Measurements from ENCODE around the gene PRKCQ.
A peak's percentile ranks its signal among the peaks of the same experiment; 100 is the strongest.

Gene PRKCQ

DNA sequence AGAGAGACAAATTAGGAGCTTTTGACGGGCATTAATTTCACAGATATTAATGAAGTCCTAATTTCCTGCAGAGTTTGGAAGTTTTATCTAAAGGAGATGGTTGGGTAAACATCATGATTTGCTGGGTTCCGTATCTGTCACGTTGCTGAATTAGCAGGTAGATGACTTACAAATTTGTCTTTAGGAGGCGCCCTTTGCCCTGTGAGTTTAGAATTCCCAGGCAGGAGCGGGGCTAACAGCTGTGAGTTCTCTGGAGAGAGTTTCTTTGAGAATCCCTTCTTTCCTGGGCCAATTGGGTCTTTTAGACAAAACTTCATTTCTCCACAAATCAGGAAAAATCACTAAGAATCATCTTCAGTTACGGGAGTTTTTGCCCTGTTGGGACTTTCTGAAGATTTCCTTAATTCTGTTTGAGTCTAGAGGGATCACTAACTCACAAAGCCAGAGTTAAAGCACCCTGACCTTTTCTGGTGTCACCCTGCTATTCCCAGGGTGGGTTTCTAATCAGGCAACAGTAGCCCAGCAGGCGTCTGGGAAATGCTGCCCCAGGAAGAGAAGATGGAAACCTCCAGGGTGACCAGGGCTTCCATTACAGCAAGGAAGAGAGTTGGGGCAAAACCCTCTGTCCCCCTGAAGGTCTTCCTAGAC is 63.7 kb downstream of the PRKCQ start:
- DNase-seq, result no peak

DNA sequence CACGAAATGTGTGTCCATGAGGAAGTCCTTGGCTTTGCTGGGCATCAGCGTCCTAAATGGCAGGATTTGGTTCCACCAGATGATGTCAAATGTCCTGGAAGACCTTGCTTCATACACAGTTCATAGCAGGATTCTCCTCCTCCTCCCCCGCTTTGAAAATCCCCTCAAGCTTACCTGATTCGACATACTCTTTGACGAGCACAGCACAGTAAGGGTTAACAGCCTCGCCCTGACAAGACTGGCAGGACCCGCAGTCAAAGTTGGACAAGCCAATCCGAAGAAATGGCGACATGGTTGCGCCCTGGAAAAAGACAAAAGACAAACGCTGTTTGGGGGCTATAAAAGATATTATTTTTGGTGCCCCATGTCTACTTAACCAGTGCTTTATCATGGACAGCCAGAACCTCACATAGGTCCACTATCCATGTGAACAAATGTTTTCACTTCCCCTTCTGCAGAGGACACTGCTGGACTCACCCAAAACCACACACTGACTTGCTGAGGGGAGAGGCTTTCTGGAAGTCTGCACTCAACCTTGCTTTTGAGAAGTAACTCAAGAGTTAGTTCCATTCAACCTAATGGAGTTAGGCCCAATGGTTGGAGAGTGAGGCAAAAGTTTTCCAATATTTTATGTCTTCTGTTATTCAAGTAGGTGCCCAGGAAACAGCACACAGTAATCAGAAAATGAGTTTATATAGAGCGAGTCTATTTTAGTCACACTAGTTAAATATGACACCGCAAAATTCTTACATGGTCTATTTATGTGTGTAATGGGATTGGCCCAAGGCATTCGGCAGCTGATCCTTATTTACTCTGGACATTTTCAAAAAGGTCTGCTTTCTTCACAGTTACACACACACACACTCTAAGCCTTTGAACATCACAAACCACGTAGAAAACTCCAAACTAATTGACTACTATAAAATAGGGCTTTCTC is 65.0 kb downstream of the PRKCQ start:
- DNase-seq, result no peak

DNA sequence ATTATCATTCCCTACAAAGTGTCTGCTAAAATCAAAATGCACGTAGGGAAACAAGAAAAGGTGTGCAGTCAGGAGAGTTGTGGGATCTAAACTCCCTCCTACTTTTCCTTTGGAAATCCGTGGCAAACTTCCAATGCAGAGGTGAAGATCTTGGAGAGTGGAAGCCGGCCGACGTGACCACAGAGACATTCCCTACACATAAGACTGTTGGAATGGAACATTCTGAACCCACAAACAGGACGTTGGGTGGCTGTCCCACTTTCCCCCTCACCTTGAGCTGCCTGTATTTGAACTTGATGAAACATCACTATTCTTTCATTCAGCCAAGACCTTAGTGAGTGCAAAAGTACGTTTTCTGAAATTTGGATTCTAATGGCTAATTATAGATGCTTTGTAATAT is 65.9 kb downstream of the PRKCQ start:
- no peak for DNase-seq

DNA sequence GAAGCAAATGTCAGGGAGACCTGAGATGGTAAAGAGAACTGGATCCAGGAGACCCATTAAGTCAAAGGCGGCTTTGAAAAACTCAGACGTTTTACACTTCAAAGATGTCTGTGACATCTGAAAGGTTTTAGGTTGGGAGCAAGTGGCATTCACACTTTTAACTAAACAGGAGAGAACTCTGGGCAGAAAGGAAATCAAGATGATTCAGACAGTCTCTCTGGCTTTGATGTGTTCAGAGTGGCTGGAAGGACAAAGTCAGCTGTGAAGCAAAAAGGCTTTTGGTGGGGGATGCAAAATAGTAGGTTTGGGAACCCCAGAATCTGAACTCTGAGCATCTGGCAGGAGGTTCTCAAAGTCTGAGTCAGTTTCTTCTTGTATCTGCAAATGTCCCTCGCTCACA is 66.6 kb downstream of the PRKCQ start:
- DNase-seq, result no peak

DNA sequence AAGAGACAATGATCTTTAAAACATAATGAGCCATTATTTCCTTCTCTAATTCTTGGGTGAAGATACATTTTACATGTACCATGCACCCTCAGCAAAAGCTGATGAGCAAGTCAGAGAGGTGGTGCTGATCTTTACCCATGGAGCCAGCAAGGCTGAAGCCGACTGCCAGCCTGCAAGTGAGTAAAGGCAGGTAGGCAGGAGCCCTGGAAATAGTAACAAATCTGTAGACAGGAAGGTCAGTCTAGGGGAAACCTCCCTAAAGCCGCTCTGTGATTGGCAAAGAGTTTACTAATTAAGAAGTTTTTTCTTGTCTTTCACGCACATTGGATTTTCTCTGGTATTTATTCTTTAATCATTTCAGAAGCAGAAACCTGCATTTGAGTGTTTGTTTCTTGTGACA is 67.9 kb downstream of the PRKCQ start:
- DNase-seq, result no peak

DNA sequence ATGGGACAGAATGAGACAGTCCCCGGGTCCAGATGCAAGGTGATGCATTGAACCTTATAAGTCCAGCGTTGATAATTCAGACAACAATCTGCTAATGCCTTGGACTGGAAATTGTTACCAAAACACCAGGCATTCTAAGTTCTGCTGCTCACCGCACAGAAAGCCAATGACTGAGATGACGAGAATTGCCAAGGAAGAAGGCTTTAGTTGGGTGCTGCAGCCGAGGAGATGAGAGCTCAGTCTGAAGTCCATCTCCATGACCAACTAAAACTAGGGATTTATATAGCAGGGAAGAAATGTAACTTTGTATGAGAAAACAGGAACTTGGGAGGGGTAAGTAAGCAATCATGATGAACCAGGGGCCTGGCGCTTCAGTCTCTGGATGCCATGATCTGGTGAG is 68.7 kb downstream of the PRKCQ start:
- no peak for DNase-seq

DNA sequence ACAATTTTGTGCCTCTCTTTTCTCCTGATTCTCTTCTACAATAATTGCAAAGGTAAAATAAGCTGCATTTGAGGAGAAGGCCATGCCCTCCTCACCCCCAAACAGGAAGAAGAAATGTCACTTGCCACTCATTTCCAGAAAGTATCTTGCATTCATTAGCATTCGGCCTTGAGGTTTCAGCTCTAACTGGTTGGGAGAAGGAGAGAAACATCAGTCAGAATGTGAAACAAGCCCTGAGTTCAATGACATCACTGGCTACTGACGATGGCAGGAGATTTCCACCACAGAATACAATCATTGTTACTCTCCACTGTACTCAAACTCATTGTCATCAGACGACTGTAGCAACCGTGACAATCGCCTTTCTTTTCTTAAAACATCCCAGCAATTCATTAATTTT is 72.8 kb downstream of the PRKCQ start:
- DNase-seq, result no peak

DNA sequence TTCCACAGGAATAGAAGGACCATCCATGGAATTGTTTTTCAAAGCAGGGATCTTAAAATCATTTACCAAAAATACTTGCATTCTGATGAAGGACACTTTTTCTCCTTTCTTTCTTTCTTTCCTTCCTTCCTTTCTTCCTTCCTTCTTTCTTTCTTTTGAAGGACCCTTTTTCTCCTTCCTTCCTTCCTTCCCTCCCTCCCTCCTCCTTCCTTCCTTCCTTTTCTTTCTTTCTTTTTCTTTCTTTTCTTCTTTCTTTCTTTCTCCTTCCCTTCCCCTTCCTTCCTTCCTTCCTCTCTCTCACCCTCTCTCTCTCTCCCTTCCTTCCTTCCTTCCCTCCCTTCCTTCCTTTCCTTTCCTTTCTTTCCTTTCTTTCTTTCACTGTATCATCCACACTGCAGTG is 74.8 kb downstream of the PRKCQ start:
- DNase-seq, result no peak

DNA sequence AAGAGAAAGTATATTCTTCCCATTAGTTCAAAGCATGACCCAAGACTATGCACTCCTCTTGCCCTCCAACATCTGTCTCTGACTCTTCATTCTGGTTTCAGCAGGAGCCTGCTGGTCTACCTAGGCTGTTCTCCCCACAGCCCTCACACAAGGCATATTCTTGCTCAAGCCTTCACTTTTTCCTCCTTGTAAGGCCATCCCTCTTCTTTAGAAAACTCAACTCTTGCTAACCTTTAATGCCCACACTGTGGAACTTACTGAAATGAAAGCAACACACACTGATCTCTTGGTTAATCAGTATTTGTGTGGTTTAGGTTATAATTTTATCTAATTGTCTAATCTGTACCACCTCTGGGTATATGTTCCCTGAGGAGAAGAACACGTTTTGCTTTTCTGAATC is 75.8 kb downstream of the PRKCQ start:
- DNase-seq, result peak in 1 of 2 donors; percentile 49

DNA sequence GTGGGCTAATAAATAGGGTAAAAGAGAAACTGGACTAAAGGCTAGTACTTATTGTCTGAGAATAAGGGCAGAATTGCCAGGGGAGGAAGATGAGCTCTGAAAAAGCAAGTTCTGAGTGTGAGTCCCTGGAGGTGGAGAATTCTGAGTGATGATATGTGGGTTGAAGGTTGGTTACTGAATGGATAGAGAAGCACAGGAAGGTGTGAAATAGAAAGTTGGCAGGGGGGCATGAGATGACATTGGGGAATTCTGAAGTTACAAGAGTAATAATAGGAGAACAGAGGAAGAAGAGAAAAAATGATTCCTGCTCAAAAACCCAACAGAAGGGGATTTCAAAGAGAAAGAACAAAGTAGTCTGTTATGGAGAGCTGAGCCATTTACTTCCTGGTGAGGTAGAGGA is 76.9 kb downstream of the PRKCQ start:
- DNase-seq, result no peak

DNA sequence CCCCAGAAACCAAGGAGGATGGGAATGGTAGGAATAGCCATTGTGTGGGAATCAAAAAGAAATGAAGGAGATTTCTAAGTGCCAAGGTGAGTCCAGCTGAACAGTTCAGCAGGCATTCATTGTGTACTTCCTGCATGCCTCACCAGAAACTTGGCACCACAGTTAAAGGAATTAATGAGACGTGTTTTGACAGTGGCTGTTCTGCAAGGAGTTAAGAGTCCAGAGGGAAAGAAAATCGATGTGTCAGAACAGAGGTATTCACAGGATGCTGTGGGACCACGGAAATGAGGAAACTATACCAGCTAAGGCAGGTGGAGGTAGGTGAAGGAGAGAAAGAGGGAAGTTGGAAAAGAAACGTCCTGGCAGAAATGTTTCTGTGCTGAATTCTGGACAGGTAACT is 78.1 kb downstream of the PRKCQ start:
- no peak for DNase-seq

DNA sequence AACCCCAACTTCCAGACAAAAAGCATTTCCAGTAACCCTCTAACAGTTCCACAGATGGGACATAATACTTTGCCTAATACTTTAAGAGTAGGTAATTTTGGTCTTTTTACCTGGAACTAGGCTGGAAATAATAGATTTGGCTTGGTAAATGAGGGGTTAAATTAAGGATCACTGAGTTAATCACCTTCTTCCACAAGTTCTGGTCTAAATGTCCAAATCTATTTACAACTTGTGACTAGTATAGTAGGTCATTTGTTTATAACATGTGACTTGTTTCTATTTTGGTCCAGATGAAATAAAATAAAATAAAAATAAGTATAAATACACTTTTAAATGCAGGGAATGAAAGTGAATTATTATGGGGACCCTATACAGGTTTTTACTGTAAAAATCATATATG is 80.1 kb downstream of the PRKCQ start:
- DNase-seq, result no peak

DNA sequence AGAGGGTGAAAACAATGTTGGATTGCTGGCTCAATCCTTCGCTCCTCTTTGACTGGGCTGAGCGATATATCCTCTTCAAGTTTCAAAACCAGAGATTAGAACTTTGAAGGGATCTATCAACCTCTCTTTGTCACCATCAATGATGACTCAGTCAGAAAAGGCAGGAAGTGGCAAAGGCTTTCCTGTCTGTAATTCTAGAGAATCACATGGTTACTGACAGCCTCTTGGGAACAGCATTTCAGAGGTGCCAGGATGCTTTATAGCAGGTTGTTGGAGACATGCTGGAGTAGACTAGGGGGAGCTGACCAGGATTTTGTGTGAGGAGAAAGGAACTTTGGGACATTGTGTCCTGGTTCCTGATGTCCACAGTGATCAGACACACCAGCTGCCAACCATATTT is 81.3 kb downstream of the PRKCQ start:
- no peak for DNase-seq

DNA sequence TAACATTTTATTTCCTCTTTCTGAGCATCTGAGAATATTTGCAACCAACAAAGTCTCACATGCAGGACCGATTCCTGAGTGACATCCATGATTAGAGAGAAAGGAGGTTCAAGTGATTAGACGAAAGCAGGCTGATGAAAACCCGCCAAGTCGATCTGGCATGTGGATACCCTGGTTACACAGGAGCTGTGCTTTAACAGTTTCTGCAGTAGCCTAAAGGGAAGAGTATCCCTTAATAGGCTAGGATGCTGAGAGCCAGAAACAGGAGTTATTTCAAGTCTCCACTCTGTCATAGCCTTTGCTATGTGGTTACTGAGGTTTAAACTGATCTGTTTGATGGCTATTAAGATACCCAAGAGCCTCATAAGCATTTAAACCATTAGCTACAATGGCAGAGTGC is 82.5 kb downstream of the PRKCQ start:
- DNase-seq, result no peak

DNA sequence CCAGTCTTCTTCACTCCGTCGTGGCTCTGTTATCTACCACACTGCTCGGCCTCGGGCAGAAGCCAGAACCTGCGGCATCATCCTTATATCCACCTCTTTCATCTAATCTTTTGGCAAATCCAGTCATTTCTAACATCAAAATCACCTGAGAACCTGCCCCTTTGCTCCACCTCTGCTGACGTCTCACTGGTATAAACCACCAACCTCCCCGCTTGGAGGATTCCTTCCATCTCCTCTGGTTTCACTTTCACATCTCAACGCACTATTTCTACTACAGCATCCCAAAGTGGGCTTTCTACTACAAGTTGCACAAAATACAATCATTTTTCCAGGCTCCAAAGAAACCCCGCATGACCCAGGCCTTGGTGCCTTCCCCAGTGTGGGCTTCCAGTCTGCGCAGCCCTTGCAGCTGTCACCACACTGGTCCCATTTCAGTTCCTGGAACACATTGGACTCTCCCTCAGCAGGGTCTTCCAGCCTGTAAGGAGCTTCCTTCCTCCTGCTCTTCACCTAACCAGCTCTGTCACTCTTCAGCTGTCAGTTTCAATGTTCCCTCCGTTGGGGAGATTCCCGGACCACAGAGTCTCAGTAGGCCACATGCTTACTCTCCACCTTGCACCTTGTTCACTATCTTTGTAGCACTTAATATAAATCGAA is 85.0 kb downstream of the PRKCQ start:
- DNase-seq, result no peak

DNA sequence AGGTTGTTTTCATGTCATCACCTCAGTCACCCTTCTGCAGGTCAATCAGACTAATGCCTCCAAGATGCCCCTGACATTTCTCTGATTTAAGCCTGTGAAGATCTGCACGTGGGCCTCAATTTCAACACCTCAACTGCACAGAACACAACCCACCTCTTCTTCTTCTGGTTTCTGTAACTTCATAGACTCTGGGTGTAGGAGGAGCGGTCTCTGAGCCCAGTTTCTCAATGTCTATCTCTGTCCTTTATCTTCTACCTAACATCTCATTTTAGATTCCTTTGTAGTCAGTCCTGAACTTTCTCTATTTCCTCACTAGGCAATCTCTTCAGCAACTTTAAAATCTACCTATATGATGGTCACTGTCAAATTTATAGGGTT is 85.6 kb downstream of the PRKCQ start:
- DNase-seq, result no peak

DNA sequence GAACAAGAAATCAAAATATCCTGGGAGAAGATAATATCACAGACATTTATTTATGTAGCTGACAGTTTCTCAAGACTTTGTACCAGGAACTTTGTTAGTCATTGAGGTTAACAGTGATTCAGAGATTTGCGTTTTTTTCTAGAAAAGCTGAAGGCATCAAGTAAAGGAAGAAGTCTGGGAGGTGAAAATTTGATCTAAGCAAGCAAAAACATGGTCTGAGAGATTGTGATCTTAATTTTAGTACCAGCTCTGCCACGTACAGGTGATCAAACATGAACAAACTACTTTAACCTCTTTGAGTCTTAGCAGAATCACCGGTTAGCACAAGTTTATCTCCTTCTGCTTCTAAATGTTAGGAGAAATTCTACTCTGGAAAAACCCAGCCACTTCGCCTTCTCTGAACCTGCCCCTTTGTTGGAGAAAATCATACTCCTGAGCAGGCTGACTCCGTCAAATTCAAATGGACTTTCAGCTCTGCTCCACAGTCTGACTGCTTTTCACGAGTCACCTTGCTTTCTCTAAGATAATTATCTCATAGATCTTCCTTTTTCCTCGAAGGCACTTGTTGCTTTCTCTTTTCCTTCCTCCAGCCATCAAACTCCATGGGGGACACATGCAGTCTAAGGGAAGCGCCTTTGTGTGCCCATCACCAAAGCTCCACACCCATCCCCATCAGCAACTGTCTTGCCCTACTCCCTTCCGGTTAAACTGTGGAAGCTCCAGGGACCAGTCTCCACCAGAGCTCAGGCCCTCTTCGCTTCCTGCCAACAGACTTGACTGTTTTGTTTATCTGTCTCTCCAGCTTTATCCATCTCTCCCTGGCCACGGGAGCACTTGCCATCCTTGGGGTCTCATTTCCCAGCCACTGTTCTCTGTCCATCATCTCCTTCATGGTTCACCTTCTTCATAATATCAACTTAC is 86.3 kb downstream of the PRKCQ start:
- no peak for DNase-seq

DNA sequence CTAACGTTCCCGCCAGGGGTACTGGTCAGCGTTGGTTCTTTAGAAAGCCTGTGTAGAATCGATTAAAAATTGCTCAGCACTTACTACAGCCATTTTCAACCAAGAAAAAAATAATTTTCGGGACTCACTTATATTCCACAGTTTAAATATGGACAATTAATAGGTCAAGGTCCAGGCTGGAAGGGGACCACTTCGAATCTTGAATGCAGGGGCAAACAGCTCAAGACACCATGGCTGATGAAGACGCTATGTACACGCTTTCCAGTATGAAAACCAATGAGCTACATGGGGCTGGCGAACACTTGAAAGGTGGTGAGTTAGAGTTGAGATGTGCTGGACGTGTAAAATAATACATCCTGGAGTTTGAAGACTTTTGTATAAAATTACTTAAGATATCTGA is 87.2 kb downstream of the PRKCQ start:
- DNase-seq, result no peak

DNA sequence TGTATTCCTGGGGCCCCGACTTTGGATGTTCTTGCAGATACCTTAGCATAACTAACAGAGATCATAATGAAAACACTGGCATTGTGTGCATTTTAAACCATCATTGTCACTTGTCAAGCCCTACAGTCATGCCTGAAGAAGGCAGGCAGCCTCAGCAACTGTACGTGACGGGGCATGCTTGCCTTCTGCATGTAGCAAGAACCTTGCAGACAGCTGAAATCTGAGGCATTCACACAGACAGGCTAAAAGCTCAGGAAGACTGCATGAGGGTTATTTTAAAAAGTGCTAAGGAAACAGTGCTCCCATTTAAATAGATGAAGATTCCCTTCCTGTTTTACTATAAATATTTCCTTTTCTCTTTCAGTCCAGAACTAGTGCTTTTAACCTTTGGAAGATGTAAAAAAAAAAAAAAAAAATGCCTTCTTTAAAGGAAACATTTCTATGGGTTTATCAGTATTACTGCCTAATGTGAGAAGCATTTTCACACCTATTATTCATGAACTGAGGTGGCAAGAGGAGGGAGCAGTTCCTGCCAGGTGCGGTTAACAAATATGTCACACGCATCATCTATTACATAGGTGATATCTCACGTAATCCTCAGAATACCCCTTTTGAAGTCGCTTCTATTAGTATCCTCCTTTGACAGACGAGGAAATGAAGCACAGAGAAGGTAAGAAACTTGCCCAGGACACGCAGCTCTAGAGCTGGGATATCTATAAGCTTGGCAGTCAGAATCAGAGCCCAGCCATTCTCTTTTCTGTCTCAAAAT is 88.1 kb downstream of the PRKCQ start:
- no peak for DNase-seq

DNA sequence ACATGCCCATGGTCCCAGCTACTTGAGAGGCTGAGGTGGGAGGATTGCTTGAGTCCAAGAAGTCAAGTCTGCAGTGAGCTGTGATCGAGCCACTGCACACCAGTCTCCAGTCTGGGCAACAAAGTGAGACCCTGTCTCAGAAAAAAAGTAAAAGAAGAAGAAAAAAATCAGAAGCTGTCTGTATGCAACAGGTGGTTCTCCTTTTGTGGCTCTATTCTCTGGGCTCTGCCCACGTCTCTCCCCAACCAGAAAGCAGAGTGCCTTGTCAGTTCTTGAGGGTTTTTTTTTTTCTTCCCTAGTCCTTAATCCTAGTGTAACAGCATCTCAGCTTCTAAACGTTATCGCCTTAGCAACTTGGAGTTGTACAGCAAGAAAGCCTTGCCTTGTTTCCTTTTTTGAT is 89.5 kb downstream of the PRKCQ start:
- DNase-seq, result no peak

DNA sequence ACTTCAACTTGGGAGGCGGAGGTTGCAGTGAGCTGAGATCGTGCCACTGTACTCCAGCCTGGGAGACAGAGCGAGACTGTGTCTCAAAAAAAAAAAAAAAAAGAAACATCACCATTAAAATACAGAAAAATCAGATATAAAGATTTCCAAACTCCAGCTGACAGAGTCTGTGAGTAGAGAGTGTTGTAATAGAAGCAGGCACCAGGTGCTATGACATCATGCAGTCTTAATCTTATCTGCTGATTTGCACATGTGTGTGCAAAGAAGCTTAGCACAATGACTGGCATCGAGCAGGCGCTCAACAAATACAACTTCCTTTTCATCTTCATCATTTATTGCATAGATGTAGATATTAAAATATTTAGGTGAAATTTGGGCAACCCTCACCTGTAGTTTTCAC is 92.2 kb downstream of the PRKCQ start:
- DNase-seq, result no peak

DNA sequence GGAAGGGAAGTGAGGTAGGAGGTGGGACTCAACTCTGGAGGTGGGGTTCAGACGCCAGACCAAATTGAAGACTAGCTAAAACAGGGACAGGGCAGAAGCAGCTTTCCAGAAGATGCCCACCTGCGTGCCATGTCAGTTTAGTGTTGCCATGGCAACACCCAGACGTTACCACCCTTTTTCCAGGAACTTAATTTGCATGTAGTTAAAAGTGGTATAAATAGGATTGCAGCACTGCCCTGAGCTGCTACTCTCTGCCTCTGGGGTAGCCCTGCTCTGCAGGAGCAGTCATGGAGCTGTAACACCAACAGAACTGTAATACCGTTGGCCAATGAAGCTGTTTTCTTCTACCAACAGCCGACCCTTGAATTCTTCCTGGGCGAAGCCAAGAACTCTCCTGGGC is 93.8 kb downstream of the PRKCQ start:
- DNase-seq, result no peak

Data from stimulated activated CD4-positive, alpha-beta T cell treated with anti-CD3 and anti-CD28 coated beads, Interleukin-2, amount 100 ng/mL, for 48 hours (primary cell).